ENCODE data around the gene CCL3. TPM values are rescaled to one million over a fixed set of nuclear protein-coding genes. Genes with fewer than 3 reads are reported as not detected.
"Not testable (repeated sequence)": the region's sequence is repeated elsewhere in the genome, so short reads cannot be mapped to it uniquely, and the experiment has no call there.

Gene CCL3
- polyA plus RNA-seq (2014; cell fraction: cytosol; rRNA removed): not detected in 2 replicates
- polyA plus RNA-seq (2014; cell fraction: nucleus; rRNA removed): not detected in 2 replicates

GRCh38 chr17:36089888-36090836 lies at the start of gene CCL3:
Gene CCL3 (minus strand): TSS chr17:36090143. CDS start chr17:36090058, 85 bp downstream.
- DNase-seq (ENCODE audit: low spot score): no peak

- DNase-seq (ENCODE audit: low spot score): no peak
Observed at GRCh38 chr17:36136439-36136838, 46.5 kb upstream of the CCL3 start.

GRCh38 chr17:36136036-36136435 lies 46.1 kb upstream of the CCL3 start:
- DNase-seq (ENCODE audit: low spot score): no peak

DNA sequence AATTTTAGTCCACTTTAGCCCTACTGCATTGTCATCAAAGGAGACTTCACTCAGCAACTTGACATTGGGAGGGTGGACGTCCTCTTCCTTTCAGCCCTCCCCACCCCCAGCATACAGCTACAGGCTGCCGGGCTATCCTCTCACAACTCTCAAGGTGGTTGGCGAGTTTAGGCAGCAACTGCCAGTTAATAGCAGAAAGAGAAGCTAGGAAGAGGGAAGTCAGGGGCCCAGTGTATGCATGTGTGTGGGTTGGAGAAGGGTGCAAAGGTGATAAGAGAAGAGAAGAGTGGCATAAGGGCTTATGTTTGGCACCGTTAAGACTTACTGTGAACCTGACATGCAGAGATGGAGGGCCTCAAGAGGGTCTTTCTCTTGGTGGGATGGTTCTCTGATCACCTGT lies 45.5 kb upstream of the CCL3 start:
- DNase-seq (ENCODE audit: low spot score): no peak

- DNase-seq (ENCODE audit: low spot score): no peak
Observed at GRCh38 chr17:36133602-36134236, 43.8 kb upstream of the CCL3 start.

DNA sequence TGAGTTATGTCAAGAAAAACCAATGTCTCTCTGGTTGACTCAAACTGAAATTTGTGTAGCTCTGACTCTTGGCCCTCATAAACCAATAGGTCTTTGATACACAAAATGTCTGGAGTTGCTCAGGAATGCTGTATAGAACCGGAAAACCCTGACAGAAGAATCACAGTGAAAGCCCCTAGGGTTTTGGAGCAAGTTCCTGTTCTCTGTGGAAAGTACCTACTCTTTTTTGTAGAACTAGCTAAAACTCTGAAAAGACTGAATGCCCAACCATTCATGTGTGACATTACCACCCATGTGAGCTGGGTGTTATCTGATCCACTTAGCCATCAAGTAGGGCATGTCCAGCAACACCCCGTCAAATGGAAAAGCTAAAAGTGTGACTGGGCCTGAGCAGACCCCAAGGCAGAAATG lies 42.5 kb upstream of the CCL3 start:
- no peak for DNase-seq (ENCODE audit: low spot score)

- no peak for DNase-seq (ENCODE audit: low spot score)
Observed at GRCh38 chr17:36131931-36132330, 42.0 kb upstream of the CCL3 start.

DNA sequence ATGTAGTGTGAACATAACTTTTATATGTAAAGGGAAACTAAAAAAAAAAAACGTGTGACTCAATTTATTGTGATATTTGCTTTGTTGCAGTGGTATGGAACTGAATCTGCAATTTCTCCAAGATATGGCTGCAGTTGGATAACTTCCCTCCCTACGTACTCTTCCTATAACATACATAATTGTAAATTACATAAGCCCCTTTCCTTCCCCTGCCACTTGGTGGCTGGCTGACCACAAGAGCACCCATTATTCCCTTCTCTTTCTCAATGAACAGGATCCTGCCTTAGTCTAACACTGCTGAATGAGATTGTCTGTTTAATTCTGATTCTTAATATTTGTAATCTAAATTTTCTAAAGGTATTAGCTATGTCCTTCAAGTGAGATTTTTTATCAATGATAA lies 41.5 kb upstream of the CCL3 start:
- DNase-seq (ENCODE audit: low spot score): no peak

- no peak for DNase-seq (ENCODE audit: low spot score)
Observed at GRCh38 chr17:36130346-36130745, 40.4 kb upstream of the CCL3 start.

DNA sequence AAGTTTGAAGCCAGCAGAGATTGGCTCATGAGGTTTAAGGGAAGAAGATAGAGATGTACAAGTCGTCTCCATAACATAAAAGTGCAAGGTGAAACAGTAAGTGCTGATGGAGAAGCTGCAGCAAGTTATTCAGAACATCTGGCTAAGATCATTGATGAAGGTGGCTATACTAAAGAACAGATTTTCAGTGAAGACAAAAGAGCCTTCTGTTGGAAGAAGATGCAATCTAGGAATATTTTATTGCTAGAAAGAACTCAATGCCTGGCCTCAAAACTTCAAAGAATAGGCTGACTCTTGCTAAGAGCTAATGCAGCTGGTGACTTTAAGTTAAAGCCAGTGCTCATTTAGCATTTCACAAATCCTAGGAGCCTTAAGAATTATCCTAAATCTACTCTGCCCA lies 39.7 kb upstream of the CCL3 start:
- no peak for DNase-seq (ENCODE audit: low spot score)

GRCh38 chr17:36128411-36128978 lies 38.6 kb upstream of the CCL3 start:
- no peak for DNase-seq (ENCODE audit: low spot score)

DNA sequence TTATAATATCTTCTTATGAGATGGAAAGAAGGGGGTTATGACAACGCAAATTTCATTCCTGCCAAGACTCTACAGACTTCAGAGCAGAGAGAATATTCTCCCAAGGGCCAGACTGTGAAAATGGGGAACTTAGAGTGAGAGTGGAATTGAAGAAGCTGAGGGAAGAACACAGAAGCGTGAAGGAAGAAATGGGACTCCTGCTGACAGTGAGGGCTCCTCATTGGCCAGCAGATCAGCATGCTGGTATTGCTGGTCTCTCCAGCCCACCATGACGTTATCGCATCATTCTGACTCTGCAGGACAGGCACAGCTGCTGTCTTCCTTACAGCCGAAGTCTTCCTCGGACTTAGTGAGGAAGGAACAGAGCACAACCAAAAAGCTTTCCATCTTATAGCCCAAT lies 38.0 kb upstream of the CCL3 start:
- DNase-seq (ENCODE audit: low spot score): no peak

GRCh38 chr17:36127199-36127893 lies 37.4 kb upstream of the CCL3 start:
- DNase-seq (ENCODE audit: low spot score): no peak

DNA sequence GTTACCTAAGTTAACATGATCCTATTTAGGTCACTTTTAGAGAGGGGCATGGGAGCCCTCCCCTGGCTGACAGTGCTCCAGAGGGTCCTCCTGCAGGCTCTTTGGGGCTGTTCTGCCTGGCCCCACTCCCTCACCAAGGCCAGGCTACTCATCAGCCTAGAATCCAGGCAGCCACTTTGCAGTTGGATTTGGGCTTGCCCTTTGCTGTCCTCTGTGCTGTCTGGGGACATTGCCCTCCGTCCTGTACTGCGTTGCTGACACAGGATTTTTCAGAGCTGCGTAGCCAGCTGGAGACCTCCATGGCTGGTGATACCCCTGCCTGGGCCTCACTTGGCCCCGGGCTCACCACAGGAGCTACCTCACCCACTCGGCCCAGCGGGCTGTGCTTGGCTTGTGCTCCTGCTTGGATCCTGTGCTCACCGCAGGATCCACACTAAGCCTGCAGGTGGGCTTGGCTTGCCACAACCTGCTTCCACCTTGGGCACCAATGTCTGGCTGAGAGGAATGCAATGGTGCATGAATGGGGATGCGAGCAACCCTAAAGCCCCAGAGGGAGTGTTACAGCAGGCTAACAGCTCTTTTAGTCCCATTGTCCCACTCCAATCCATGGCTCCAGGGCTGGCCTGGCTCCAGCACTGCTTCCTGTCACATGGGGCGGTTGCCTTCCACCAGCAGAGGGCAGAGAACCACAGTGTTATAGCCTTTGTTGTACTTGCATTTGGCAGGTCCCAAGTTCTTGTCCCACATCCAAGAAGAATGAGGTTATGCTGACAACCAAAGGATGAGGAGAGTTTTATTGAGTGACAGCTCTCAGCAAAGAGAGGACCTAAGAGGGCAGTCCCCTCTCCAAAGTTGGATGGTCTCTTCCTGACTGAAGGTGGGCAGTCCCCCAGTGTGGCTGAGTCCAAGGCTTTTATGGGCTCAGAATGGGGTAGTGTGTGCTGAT lies 35.2 kb upstream of the CCL3 start:
- no peak for DNase-seq (ENCODE audit: low spot score)

DNA sequence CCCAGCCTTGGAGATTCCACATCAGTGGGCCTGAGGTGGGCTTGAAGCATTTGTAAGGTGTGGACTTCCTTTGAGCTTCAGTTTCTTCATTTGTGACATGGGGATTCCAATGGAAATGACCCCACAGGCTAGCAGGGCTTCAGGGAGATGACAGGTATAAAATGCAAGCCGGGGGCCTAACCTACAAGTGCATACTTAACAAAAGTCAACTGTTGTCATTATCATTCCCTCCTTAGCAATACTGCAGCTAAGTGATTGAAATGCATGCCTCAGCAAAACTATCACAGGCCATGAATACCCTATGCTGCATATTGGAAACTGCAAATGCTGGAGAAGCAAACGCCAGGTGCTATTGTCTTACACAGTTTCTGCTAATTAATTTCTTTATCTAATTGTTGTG lies 33.5 kb upstream of the CCL3 start:
- no peak for DNase-seq (ENCODE audit: low spot score)

GRCh38 chr17:36121099-36121498 lies 31.2 kb upstream of the CCL3 start:
- not testable (repeated sequence) for DNase-seq (ENCODE audit: low spot score)

- no peak for DNase-seq (ENCODE audit: low spot score)
Observed at GRCh38 chr17:36120221-36120620, 30.3 kb upstream of the CCL3 start.

DNA sequence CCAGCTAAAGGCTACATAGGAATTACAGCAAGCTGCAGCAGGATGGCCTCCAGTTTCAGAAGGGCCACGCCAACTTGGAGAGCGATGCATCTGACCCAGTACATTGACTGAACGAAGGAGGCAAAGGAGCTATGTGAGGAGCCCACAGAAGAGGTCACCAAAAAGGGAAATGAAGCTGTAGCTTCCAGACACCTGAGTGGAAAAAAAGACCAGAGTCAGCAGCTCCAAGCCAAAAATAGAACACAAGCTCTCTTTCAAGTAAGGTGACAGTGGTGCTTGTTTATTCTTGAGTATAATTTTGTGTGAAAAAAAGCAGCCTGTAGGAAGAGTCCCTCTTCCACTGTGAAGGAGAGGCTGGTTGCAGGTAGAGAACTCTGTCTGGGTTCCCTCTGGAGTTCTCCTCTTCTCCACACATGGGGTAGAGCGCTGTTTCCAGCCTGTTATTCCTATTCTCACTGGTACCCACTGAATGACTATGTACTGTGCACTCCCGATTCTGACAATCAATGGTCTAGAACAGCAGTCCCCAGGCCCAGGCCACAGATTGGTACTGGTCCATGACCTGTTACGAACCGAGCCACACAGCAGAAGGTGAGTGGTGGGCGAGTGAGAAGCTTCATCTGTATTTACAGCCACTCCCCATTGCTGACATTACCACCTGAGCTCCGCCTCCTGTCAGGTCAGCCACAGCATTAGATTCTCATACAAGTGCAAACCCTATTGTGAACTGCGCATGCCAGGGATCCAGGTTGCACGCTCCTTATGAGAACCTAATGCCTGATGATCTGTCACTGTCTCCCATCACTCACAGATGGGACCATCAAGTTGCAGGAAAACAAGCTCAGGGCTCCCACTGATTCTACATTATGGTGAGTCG lies 28.8 kb upstream of the CCL3 start:
- DNase-seq (ENCODE audit: low spot score): no peak

DNA sequence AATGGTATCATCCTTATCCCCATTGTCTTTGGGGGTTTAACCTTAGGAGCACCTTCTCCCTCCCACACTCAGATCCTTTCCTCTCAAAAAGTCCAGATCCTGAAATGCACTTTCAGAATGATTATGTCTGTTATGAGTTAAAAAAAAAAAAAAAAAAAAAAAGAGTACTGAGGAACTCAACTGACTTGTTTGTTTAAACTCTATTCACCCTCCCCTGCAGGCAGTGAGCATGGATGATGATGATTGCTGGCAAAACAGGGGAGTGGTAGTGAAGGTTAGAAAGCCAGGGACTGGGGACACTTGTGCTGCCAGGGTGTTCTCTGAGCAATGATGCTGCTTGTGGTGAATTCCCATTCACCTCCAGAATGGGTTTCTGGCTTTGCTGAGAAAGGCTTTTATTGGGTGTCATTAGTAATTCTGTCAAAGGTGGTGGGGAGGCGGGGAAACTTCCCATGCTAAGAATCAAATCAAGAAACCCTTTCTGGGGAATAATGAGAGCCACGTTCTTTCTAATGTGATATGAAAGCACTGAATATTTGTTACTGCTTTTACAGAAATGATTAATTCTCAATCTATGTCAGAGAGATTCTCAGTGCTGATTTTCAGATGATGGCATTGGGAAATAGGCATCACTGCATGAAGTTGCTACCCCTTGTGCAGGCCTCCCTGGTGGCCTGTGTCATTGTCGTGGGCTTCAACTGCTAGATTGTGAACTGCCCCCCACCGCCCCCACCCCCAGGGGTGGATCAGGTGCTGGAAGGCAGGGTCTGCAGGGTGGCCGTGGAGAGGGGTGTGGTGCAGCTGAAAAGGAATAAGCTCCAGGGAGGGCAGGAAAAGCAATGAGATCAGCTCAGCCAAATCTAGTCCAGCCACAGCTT lies 27.8 kb upstream of the CCL3 start:
- no peak for DNase-seq (ENCODE audit: low spot score)

Data from SK-N-DZ (cell line).